Measurements from ENCODE around the gene CENPA.
A peak's percentile ranks its signal among the peaks of the same experiment; 100 is the strongest.

The CENPA gene

GRCh38 chr2:26763019-26763418 lies 22.8 kb upstream of the CENPA start:
- no peak for DNase-seq

- DNase-seq, result peak; percentile 83
Measured at GRCh38 chr2:26764078-26764887, 21.6 kb upstream of the CENPA start, which contains the start of gene SLC35F6. Gene SLC35F6, plus strand, starts transcription at chr2:26764284. Its CDS starts 66 bp downstream, at chr2:26764350.

DNA sequence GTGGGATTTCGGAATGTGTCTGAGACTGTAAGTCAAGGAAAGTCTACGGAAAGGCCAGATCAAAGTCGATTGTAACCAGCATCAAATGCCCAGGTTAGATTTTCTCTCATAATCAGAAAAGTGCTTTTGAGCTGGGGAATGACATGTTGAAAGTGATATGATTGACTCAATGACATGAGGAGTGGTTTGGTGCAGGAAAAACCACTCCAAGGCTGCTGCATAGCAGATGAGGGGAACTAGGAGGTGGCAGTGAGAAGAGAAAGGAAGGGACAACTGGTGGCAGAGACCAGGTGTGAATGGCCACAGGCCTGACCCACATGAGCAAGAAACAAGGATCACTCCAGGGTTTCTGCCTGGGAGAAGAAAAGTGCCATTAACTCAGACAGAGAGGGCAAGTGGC lies 20.9 kb upstream of the CENPA start:
- no peak for DNase-seq

- DNase-seq, result no peak
Measured at GRCh38 chr2:26765475-26766200, 20.2 kb upstream of the CENPA start.

DNA sequence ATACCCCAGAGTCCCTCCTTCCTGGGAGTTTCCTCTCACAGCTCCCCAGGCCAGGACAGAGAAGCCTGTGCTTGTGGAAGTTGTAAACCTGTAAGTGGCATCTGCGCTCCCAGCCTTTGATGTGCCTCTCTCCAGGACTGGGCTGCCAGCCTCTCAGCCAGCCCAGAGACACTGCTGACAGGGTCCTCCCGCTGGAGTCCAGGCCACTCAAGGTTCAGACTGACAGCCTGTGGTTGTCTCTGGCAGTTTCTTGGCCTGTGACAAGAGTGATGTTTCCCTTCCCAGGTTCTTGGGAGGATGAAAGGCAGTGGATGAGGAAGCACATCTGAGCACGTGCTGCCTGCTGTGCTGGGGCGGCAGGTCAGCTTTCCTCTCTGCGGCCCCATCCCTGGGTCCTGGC lies 18.7 kb upstream of the CENPA start:
- DNase-seq, result no peak

DNA sequence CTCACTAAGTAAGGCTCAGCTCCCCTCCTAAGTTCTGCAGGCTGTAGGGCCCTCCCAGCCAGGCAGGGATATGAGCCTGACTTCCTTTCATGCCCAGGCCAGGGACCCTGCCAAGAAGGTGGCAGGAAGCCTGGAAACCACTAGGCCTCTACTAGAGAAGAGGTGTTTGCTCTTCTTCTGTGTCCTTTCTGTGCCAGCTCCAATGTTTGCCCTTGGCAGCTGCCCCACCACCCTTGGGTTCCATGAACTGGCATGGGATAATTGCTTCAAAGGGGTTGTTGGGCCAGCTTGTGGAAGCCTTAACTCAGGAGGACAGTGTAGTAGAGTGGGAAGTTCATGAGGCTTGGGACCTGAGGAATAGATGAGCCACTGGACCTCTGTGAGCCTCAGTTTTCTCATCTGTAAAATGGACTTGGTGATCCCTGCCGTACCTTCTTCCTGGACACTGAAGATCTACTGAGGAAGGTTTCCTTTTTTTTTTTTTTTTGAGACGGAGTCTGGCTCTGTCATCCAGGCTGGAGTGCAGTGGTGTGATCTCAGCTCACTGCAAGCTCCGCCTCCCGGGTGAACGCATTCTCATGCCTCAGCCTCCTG lies 17.9 kb upstream of the CENPA start:
- DNase-seq, result no peak

DNA sequence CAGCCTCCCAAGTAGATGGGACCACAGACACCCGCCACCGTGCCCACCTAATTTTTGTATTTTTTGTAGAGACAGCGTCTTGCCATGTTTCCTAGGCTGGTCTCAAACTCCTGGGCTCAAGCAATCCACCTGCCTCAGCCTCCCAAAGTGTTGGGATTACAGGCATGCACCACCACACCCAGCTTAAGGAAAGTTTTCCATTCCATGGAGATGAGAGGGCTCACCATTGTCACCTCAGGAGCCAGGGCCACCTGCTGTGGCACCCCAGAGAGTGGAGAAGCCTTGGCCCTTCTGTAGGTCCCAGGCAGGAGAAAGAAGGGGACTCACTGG lies 17.1 kb upstream of the CENPA start:
- no peak for DNase-seq

DNA sequence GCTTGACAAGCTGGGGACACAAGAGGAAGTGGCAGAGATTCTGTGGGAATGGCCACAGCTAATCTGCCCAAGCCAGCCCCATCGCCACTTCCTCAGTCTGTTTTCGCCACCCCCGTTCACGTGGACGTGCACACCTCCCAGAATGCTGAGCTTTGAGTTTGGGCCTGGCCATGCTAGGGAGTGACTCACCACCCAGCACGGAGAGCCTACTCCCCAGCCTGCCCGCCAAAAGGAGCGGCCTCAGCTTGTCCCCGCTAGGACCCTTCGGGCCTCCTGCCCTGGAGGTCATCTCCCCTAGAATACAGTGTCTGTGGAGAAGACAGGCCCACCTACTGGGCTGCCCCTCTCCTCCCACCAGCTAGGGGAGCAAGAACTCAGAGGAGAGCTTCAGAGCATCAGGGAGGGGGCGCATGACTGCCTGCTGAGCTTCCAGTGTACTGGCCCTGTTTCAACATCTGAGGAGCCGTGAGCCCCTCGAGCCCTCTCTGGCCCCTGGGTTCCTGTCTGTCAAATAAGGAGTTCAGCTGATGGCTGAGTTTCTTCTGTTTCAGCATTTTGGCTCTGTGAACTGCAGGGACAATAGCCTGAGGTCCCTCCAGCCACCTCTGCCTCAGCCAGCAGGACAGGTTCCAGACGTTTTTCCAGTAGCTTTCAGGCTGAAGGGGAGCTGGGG lies 16.6 kb upstream of the CENPA start:
- DNase-seq, result peak; percentile 40

DNA sequence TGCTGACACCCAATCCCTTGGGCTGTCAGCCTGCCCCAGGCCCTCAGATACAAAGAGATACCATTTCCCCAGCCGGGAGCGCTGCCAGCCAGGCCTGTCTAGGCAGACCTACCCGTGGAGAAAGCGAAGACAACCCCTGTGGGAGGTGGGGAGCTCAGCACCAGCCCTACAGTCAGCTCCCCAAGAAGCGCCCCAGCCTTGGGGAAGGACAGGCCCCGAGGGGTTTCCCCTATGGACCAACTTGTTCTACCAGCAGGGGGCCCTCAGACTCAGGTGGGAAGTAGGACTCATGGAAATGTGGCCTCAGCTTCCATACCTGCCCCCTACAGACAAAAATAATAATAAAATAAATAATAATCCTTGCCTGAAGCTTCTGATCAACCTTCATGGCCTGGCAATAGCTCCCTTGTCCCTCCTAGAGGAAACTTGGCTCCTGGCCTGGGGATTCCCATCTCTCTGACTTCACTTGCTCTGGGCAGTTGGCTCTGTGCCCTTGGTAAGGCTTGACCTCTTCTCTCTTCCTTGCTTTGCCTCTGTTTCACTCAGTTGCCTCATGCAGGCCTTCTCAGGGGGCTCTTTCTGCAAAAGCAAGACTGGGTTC lies 14.8 kb upstream of the CENPA start:
- DNase-seq, result peak; percentile 45

- DNase-seq, result peak; percentile 35
Measured at GRCh38 chr2:26772064-26773001, 13.5 kb upstream of the CENPA start.

- DNase-seq, result no peak
Measured at GRCh38 chr2:26776195-26776800, 9.6 kb upstream of the CENPA start.

- no peak for DNase-seq
Measured at GRCh38 chr2:26778098-26778497, 7.8 kb upstream of the CENPA start.

GRCh38 chr2:26778507-26778906 lies 7.3 kb upstream of the CENPA start:
- DNase-seq, result no peak

GRCh38 chr2:26780203-26780760 lies 5.6 kb upstream of the CENPA start:
- no peak for DNase-seq

DNA sequence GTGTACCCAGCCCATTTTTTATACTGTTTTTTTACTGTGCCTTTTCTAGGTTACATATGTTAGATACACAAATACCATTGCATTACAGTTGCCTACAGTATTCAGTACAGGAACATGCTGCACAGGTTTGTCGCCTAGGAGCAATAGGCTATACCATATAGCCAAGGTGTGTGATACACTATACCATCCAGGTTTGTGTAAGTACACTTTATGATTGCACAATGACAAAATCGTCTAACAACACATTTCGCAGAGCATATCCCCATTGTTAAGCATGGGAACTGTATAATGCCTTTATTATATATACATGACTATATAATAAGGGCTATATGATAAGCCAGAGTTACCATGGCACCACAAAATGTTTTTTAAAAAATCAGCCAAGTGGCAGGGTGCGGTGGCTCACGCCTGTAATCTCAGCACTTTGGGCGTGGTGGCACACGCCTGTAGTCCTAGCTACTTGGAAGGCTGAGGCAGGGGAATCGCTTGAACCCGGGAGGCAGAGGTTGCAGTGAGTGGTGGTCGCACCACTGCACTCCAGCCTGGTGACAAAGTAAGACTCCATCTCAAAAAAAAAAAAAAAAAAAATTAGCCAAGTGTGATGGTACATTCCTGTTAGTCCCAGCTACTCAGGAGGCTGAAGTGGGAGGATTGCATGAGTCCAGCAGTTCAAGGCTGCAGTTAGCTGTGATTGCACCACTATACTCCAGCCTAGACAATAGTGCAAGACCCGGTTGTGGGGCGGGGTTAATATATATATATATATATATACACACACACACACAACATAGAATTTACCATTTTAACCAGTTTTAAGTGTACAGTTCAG lies 2.8 kb upstream of the CENPA start:
- DNase-seq, result no peak

DNA sequence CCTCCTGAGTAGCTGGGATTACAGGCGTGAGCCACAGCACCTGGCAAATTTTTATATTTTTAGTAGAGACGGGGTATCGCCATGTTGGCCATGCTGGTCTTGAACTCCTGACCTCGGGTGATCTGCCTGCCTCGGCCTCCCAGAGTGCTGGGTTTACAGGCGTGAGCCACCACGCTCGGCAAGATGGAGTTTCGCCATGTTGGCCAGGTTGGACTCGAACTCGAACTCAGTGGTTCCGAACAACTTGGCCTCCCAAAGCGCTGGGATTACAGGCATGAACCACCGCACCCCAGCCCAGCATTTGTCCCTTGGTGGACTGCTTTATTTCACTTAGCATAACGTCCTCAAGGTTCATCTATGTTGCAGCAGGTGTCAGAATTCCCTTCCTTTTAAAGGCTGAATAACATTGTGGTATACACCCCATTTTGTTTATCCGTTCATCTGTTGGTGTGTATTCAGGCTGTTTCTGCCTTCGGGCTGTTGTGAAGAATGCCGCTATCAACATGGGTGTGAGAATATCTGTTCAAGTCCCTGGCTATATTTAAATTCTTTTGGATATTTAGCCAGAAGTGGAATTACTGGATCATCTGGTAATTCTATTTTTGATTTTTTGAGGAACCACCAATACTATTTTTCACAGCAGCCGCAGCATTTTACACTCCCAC lies 1.2 kb upstream of the CENPA start:
- DNase-seq, result no peak

DNA sequence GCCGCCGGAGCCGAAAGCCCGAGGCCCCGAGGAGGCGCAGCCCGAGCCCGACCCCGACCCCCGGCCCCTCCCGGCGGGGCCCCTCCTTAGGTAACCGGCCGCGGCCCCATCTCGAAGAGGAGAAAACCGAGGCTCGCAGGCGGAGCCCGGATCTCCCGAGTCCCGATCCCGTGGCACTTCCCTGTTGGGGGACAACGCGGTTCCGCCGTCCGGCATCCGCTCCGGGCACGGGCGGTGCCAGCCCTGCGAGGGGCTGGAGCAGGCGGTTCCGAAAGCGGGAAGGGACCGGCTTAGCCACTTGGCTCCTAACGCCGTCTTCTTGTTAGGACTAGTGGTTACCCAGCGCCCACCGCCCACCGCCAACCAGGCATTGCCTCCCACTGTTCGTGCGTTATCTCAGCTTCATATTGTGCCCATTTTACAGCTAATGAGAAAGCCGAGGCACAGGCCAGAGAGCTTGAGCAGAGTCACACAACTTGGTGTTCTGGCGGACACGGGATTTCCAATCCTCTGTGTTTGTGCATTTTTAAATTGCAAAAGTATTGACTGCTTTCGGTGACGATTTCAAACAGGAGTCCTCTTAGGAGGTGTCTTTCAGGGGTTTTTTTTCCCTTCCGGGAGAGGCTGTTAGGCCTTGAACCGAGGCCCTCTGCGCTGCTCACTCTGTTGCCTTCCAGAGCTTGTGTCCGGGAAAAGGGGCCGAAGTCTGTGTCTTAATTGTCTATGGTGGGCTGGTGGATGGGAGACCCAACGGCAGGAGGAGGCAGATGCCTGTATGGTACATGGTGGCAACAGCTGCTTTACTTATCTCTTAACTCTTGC lies 562 bp downstream of the CENPA start:
- no peak for DNase-seq

DNA sequence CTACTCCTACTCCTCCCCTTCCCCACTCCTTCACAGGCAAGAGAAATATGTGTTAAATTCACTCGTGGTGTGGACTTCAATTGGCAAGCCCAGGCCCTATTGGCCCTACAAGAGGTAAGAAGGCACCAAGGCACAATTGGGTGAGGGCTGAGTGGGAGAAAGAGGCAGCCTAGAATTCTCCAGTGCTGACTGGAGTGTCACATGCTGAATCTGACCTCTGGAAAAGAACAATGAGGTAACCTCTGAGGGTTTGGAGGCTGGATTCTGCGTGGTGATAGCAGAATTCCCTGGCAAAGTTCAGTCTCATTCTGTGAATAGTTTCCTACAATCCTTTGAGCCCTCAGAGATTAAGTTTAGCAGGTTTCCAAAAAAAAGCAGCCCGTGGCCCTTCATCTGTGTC lies 6.9 kb downstream of the CENPA start:
- no peak for DNase-seq

GRCh38 chr2:26793518-26793917 lies 7.7 kb downstream of the CENPA start:
- DNase-seq, result no peak
